ENCODE data around the gene ZNF341.

ZNF341 gene

GRCh38 chr20:33836277-33836676 is 104.5 kb downstream of the ZNF341 start:
- Histone ChIP-seq H3K79me2 (ENCODE audit: low read length) (peaks cover 96% of the 10 kb centered on the region), H3K9me3 (ENCODE audit: insufficient read depth, low read length) (no peaks in the 10 kb centered on the region), H3K4me1 (ENCODE audit: low read length) (peaks cover 42% of the 10 kb centered on the region), H3K4me3 (ENCODE audit: low read length) (no peak overlapping the region), H2AFZ (ENCODE audit: low read depth, low read length) (no peak overlapping the region), H3K4me2 (ENCODE audit: low read length) (no peak overlapping the region), H3K27ac (ENCODE audit: low read length) (no peak overlapping the region), H3K9ac (ENCODE audit: low read length) (no peak overlapping the region), H4K20me1 (ENCODE audit: insufficient read depth, low read length) (peaks cover 35% of the 10 kb centered on the region), H3K27me3 (ENCODE audit: low read depth, low read length) (no peaks in the 10 kb centered on the region), H3K36me3 (replicated peaks; ENCODE audit: low read depth, low read length) (peaks cover 24% of the 10 kb centered on the region)
- TF ChIP-seq CTCF (IDR thresholded peaks at IDR 0.05; ENCODE audit: low read depth, low read length) (no peak), EZH2phosphoT487 (IDR thresholded peaks at IDR 0.05; ENCODE audit: low read depth) (no peak)

- Histone ChIP-seq H2AFZ (ENCODE audit: low read depth, low read length) (no peak overlapping the region), H3K79me2 (ENCODE audit: low read length) (peaks cover 96% of the 10 kb centered on the region), H4K20me1 (ENCODE audit: insufficient read depth, low read length) (peaks cover 41% of the 10 kb centered on the region), H3K27ac (ENCODE audit: low read length) (no peak overlapping the region), H3K4me3 (ENCODE audit: low read length) (no peak overlapping the region), H3K9me3 (ENCODE audit: insufficient read depth, low read length) (no peaks in the 10 kb centered on the region), H3K27me3 (ENCODE audit: low read depth, low read length) (no peaks in the 10 kb centered on the region), H3K9ac (ENCODE audit: low read length) (no peak overlapping the region), H3K4me2 (ENCODE audit: low read length) (no peak overlapping the region), H3K4me1 (ENCODE audit: low read length) (peaks cover 52% of the 10 kb centered on the region), H3K36me3 (replicated peaks; ENCODE audit: low read depth, low read length) (peaks cover 18% of the 10 kb centered on the region)
- TF ChIP-seq CTCF (IDR thresholded peaks at IDR 0.05; ENCODE audit: low read depth, low read length) (no peak), EZH2phosphoT487 (IDR thresholded peaks at IDR 0.05; ENCODE audit: low read depth) (no peak)
Observed at GRCh38 chr20:33837096-33837830, 105.5 kb downstream of the ZNF341 start.

- H3K4me3 ChIP-seq (ENCODE audit: low read length), result no peak overlapping the region
- H3K4me1 ChIP-seq (ENCODE audit: low read length), result peaks cover 62% of the 10 kb centered on the region
- no peaks in the 10 kb centered on the region for H3K9me3 ChIP-seq (ENCODE audit: insufficient read depth, low read length)
- no peaks in the 10 kb centered on the region for H3K27me3 ChIP-seq (ENCODE audit: low read depth, low read length)
- H3K79me2 ChIP-seq (ENCODE audit: low read length), result peaks cover 99% of the 10 kb centered on the region
- no peak overlapping the region for H2AFZ ChIP-seq (ENCODE audit: low read depth, low read length)
- H4K20me1 ChIP-seq (ENCODE audit: insufficient read depth, low read length), result peaks cover 36% of the 10 kb centered on the region
- peak overlapping the region; percentile 78 for H3K4me2 ChIP-seq (ENCODE audit: low read length)
- peak overlapping the region; percentile 91 for H3K27ac ChIP-seq (ENCODE audit: low read length)
- peak overlapping the region; percentile 14; the same call in 1 of the 2 replicates for H3K9ac ChIP-seq (ENCODE audit: low read length)
- peaks cover 15% of the 10 kb centered on the region for H3K36me3 ChIP-seq (replicated peaks; ENCODE audit: low read depth, low read length)
- TF ChIP-seq EZH2phosphoT487 (IDR thresholded peaks at IDR 0.05; ENCODE audit: low read depth), result no peak
- TF ChIP-seq CTCF (IDR thresholded peaks at IDR 0.05; ENCODE audit: low read depth, low read length), result peak; percentile 63
Observed at GRCh38 chr20:33838035-33838864, 106.5 kb downstream of the ZNF341 start.

DNA sequence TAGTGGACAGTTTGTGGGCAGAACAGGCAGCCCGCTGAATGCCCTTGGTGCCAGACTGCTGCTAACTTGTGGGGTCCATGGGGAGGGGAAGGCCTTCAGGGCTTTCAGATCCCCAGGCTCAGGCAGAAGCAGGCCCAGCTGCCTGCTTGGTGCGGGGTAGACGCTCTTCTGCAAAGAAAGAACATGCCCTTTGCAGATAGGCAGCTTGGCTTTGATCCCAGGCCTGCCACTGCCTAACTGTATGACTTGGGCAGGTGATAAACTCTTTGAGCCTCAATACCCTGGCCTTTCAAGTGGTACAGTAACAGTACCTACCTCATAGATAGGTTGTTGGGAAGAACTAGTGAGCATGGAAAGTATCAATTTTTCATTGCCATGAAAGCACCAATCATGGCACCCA is 107.8 kb downstream of the ZNF341 start:
- peak overlapping the region; percentile 14; the same call in 1 of the 2 replicates for H3K9ac ChIP-seq (ENCODE audit: low read length)
- H3K27me3 ChIP-seq (ENCODE audit: low read depth, low read length), result no peaks in the 10 kb centered on the region
- no peaks in the 10 kb centered on the region for H3K9me3 ChIP-seq (ENCODE audit: insufficient read depth, low read length)
- H3K4me2 ChIP-seq (ENCODE audit: low read length), result peak overlapping the region; percentile 78; the same call in 1 of the 2 replicates
- H3K4me1 ChIP-seq (ENCODE audit: low read length), result peaks cover 76% of the 10 kb centered on the region
- H2AFZ ChIP-seq (ENCODE audit: low read depth, low read length), result no peak overlapping the region
- H3K27ac ChIP-seq (ENCODE audit: low read length), result peak overlapping the region; percentile 91
- TF ChIP-seq EZH2phosphoT487 (IDR thresholded peaks at IDR 0.05; ENCODE audit: low read depth) (no peak), CTCF (IDR thresholded peaks at IDR 0.05; ENCODE audit: low read depth, low read length) (no peak)
- H3K79me2 ChIP-seq (ENCODE audit: low read length), result peaks cover 93% of the 10 kb centered on the region
- H4K20me1 ChIP-seq (ENCODE audit: insufficient read depth, low read length), result peaks cover 34% of the 10 kb centered on the region
- H3K36me3 ChIP-seq (replicated peaks; ENCODE audit: low read depth, low read length), result peaks cover 9% of the 10 kb centered on the region
- H3K4me3 ChIP-seq (ENCODE audit: low read length), result no peak overlapping the region
